Stimulated activated naive B cell treated with anti-CD40 and anti-IgM and Interleukin-4, amounts not matched to agents 10 μg/mL and 1 μg/mL and 100 μg/mL, for 72 hours (primary cell): ENCODE results near the gene NBPF1.
"Not testable (repeated sequence)": the region's sequence is repeated elsewhere in the genome, so short reads cannot be mapped to it uniquely, and the experiment has no call there.

Source experiments
- ATAC-seq, 2 donors: fragments of 150-1000 bp; cut with Tn5 transposase; replicated peaks; 2 replicates each; pipeline ENCODE4 v1.10.0; 2021; ENCODE audit warnings: moderate library complexity in 1 of 2
- DNase-seq: peaks from one replicate; pipeline ENCODE4 v3.0.0; 2021
- H3K27ac Mint-ChIP-seq: one replicate; pipeline ENCODE4 v1.8.0; 2022; ENCODE audit warnings: mild to moderate bottlenecking, mixed read lengths
- H3K27me3 Mint-ChIP-seq, 2 donors: one replicate each; pipeline ENCODE4 v1.8.0; 2022; ENCODE audit warnings: mixed read lengths in 2 of 2
- H3K36me3 Mint-ChIP-seq, 2 donors: one replicate each; pipeline ENCODE4 v1.8.0; 2022; ENCODE audit warnings: mixed read lengths in 2 of 2, mild to moderate bottlenecking in 1 of 2
- H3K4me1 Mint-ChIP-seq, 2 donors: one replicate each; pipeline ENCODE4 v1.8.0; 2022; ENCODE audit warnings: mixed read lengths in 2 of 2, mild to moderate bottlenecking in 1 of 2
- H3K4me3 Mint-ChIP-seq, 2 donors: one replicate each; pipeline ENCODE4 v1.8.0; 2022; ENCODE audit warnings: mild to moderate bottlenecking in 2 of 2, mixed read lengths in 2 of 2, moderate library complexity in 1 of 2
- H3K9me3 Mint-ChIP-seq, 2 donors: one replicate each; pipeline ENCODE4 v1.8.0; 2022; ENCODE audit warnings: mixed read lengths in 2 of 2, mild to moderate bottlenecking in 1 of 2

The NBPF1 gene

GRCh38 chr1:16607853-16608815 is 5.2 kb downstream of the NBPF1 start:
- H3K4me1 Mint-ChIP-seq, H3K27ac Mint-ChIP-seq, ATAC-seq, H3K9me3 Mint-ChIP-seq, H3K27me3 Mint-ChIP-seq, H3K4me3 Mint-ChIP-seq, DNase-seq, H3K36me3 Mint-ChIP-seq: not testable (repeated sequence)

- ATAC-seq = no peak
- Mint-ChIP-seq H3K4me1 (no peaks in the 10 kb centered on the region), H3K27ac (no peak overlapping the region), H3K4me3 (no peak overlapping the region), H3K36me3 (no peaks in the 10 kb centered on the region), H3K27me3 (no peaks in the 10 kb centered on the region), H3K9me3 (no peaks in the 10 kb centered on the region)
- DNase-seq = no peak
Measured at GRCh38 chr1:16607433-16607851, 5.9 kb downstream of the NBPF1 start.

DNA sequence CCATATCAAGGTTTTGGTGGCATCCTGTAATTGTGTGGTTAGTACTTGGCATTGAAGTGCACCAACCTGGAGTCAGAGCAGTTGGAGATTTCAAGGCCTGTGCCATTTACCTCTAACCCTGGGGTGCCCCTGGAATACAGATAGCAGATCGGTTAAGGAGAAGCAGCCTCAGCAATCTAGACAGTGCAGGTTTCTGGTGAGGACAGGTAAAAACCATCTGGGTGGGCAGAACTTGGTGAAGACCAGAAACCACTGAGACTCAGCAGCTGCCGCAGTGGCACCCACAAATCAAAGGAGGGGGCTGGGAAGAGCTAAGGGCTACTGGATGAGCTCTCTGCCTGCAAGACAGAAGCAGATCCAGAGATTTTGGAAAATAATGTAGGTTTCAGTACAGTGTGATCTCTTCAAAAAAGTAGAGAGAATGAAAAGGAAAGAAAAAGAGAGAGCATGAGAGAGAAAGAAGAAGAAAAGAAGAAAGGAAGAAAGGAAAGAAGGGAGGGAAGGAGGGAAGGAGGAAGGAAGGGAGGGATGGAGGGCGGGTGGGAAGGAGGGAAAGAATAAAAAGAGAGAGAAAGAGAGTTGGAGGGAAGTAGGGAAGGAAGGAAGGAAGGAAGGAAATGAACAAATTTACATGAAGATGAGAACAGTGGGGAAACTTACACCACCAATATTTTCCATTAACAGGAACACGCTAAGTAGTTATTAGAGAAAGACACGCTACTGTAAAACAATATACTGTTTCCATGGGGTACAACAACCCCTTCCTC is 6.5 kb downstream of the NBPF1 start:
- H3K4me1 Mint-ChIP-seq, H3K4me3 Mint-ChIP-seq, ATAC-seq, H3K9me3 Mint-ChIP-seq, H3K27ac Mint-ChIP-seq, H3K36me3 Mint-ChIP-seq, H3K27me3 Mint-ChIP-seq, DNase-seq: not testable (repeated sequence)

DNA sequence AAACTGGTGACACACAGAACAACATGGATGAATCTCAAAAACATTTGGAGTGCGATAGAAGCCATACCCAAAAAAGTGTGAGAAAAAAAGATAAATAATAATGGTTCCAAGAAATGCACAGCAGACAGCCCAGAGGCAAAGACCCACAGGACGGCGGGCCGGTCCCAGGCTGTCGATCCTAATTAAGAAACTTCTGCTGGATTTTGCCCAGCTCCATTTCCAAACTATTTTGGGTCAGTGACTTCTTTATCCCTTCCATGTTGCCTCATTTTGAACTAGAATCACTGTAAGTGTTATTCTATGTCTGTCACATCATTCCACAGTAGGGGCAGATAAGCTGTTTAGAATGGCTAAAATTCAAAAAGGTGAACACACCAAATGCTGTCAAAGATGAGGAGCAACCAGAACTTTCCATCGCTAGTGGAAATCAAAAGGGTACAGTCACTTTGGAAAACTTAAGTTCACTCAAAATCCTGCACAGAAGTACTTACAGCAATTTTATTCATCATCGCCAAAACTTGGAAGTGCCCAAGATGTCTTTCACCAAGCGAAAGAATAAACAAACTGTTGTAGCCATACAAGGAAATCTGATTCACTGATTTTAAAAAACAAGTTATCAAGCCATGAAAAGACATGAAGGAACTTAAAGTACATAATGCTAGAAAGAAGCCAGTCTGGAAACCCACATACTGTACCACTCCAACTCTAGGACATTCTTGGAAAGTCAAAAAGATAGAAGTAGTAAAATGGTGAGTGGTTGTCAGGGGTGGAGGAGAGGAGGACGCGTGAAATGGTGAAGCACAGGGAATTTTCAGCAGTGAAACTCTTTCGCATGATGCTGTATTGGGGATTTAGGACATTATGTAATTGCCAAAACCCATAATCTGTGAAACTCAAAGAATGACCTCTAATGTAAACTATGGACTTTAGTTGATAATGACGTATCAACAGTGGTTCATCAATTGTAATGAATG is 7.5 kb downstream of the NBPF1 start:
- ATAC-seq = no peak
- no peak for DNase-seq
- H3K4me3 Mint-ChIP-seq = no peak overlapping the region
- no peak overlapping the region for H3K27ac Mint-ChIP-seq
- H3K9me3 Mint-ChIP-seq = no peaks in the 10 kb centered on the region
- H3K27me3 Mint-ChIP-seq = no peaks in the 10 kb centered on the region
- no peaks in the 10 kb centered on the region for H3K36me3 Mint-ChIP-seq
- H3K4me1 Mint-ChIP-seq = no peaks in the 10 kb centered on the region

DNA sequence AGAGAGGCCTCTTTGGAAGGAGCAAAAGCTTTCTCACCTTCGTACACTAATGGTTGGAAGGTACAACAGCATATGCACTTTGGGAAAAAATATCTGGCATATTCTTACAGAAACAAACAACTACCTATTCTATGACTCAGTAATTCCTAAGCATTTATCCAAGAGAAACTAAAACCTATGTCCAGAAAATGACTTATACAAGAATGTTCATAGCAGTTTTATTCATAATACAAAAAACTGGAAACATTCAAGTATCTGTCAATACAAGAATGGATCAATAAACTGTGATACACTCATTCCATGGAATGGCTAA is 8.2 kb downstream of the NBPF1 start:
- DNase-seq (no peak), ATAC-seq (no peak)
- H3K36me3 Mint-ChIP-seq = no peaks in the 10 kb centered on the region
- H3K27me3 Mint-ChIP-seq = no peaks in the 10 kb centered on the region
- no peaks in the 10 kb centered on the region for H3K9me3 Mint-ChIP-seq
- no peak overlapping the region for H3K4me3 Mint-ChIP-seq
- no peak overlapping the region for H3K27ac Mint-ChIP-seq
- H3K4me1 Mint-ChIP-seq = no peaks in the 10 kb centered on the region

- DNase-seq, H3K27ac Mint-ChIP-seq, H3K36me3 Mint-ChIP-seq, H3K4me3 Mint-ChIP-seq, H3K4me1 Mint-ChIP-seq, H3K27me3 Mint-ChIP-seq, ATAC-seq, H3K9me3 Mint-ChIP-seq: not testable (repeated sequence)
Measured at GRCh38 chr1:16604514-16605212, 8.7 kb downstream of the NBPF1 start.

- H3K4me1 Mint-ChIP-seq, H3K36me3 Mint-ChIP-seq, H3K4me3 Mint-ChIP-seq, H3K27me3 Mint-ChIP-seq, H3K9me3 Mint-ChIP-seq, ATAC-seq, H3K27ac Mint-ChIP-seq, DNase-seq: not testable (repeated sequence)
Measured at GRCh38 chr1:16603623-16604022, 9.7 kb downstream of the NBPF1 start.

DNA sequence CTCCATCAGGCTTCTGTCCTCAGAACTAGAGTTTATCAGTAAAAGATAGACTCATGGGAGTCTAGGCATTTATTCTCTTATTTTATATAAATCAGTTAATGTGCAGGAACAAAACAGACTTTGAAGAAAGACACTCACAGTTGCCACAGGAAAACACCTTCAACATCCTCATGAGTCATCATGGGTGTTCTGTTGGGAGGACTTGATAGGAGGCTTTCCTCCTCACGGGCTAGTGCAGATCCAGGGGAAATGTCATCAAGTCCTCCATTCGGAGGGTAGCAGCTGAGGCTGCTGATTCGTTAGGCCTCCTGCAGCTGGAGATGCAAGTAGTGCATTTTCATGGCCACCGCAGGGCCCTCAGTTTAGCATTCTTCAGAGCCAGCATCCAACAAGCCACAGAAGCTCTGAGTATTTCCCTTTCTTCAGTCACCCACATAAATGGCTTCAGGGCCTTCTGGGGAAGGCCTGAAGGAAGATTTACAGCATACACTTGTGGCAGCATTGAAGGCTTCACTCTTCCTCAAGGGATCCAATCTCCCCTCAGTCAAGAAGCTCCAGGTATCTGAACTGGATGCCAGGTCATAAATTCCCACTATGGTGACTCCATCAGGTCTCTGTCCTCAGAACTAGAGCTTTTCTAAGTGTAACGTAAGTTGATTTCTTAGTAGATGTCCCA is 10.9 kb downstream of the NBPF1 start:
- not testable (repeated sequence) for H3K4me3 Mint-ChIP-seq, H3K9me3 Mint-ChIP-seq, H3K36me3 Mint-ChIP-seq, ATAC-seq, H3K27me3 Mint-ChIP-seq, DNase-seq, H3K4me1 Mint-ChIP-seq, H3K27ac Mint-ChIP-seq

DNA sequence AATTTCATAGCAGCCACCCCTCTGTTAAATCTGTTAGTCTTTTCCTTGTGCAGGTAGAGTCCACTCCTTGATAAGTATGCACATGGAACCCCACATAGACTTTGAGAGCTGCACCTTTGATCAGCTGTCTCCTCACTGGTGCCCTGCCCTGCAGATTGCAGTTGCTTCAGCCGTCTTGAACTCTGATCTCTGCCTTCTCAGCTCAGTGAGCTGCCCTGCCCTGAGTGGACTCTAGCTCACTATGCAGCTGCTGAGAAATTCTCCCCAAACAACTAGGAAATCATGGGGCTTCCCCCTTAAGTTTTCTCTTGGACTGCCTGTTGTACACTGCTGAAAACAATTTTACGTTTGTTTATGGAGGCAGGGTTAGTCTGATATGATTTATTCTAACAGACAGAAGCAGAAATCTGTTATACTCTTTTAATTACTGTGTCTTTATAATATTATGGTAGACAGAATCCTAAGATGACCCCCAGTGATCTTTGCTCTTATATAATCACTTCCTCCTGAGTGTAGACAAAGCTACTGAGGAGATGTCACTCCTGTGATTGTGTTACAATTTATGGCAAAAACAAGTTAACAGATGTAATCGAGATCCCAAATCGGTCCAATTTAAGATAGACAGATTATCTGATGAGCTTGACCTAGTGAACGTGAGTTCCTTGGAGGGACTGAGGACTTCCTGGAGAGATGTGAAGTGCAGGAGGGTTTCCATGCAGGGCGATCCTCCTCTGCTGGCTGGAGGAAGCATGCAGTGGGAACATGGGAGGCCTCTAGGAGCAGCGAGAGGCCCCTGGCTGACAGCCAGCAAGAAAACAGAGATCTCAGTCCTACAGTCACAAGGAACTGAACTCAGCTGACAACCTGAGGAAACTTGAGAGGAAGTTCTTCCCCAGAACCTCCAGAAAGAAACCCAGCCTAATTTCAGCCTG is 12.2 kb downstream of the NBPF1 start:
- not testable (repeated sequence) for H3K27me3 Mint-ChIP-seq, H3K9me3 Mint-ChIP-seq, H3K4me3 Mint-ChIP-seq, H3K36me3 Mint-ChIP-seq, H3K27ac Mint-ChIP-seq, DNase-seq, ATAC-seq, H3K4me1 Mint-ChIP-seq

- H3K9me3 Mint-ChIP-seq, H3K27me3 Mint-ChIP-seq, H3K36me3 Mint-ChIP-seq, H3K27ac Mint-ChIP-seq, DNase-seq, H3K4me1 Mint-ChIP-seq, H3K4me3 Mint-ChIP-seq, ATAC-seq: not testable (repeated sequence)
Measured at GRCh38 chr1:16599326-16599725, 14.0 kb downstream of the NBPF1 start.

GRCh38 chr1:16595216-16595615 is 18.1 kb downstream of the NBPF1 start:
- not testable (repeated sequence) for ATAC-seq, H3K36me3 Mint-ChIP-seq, DNase-seq, H3K9me3 Mint-ChIP-seq, H3K27me3 Mint-ChIP-seq, H3K4me3 Mint-ChIP-seq, H3K4me1 Mint-ChIP-seq, H3K27ac Mint-ChIP-seq

- H3K4me1 Mint-ChIP-seq, ATAC-seq, H3K36me3 Mint-ChIP-seq, H3K9me3 Mint-ChIP-seq, H3K27me3 Mint-ChIP-seq, H3K4me3 Mint-ChIP-seq, H3K27ac Mint-ChIP-seq, DNase-seq: not testable (repeated sequence)
Measured at GRCh38 chr1:16591845-16592244, 21.5 kb downstream of the NBPF1 start.
